ENCODE data around the gene VSIR. TPM values are rescaled to one million over a fixed set of nuclear protein-coding genes. Genes with fewer than 3 reads are reported as not detected.

VSIR gene
- total and polyA plus RNA-seq, 2 donors (not counting 1 experiment from before 2014, with no cell fraction given) = 40.5 to 61.2 TPM

GRCh38 chr10:71706216-71707121, 66.9 kb downstream of the VSIR start:
- no peaks in the 10 kb centered on the region for H3K9me3 ChIP-seq (ENCODE audit: control extremely low read depth in 1 of 3, control insufficient read depth in 2 of 3, insufficient read depth in 1 of 3, low read length in 2 of 3)
- peaks cover 0 to 4% (median 0%) of the 10 kb centered on the region in 4 experiments for H3K27me3 ChIP-seq (replicated peaks in 1 of 4; ENCODE audit: control extremely low read depth in 1 of 4, control insufficient read depth in 3 of 4, insufficient read depth in 4 of 4, low read length in 3 of 4)
- H4K20me1 ChIP-seq (ENCODE audit: control insufficient read depth, insufficient read depth, low read length, poor library complexity, severe bottlenecking) = no peaks in the 10 kb centered on the region
- POLR2A ChIA-PET = interaction anchor here (1.5 kb wide), 1 partner anchor 12 kb away, joined by 3 read pairs; no protein-coding TSS in a partner anchor
- no peak overlapping the region for H3K4me2 ChIP-seq (replicated peaks; ENCODE audit: low read depth, low read length, poor library complexity, severe bottlenecking)
- Mint-ChIP-seq H3K27ac (no peak overlapping the region), H3K9me3 (ENCODE audit: insufficient read depth) (no peaks in the 10 kb centered on the region), H3K27me3 (no peaks in the 10 kb centered on the region), H3K4me1 (peaks cover 18% of the 10 kb centered on the region), H3K4me3 (no peak overlapping the region)
- H2AFZ ChIP-seq (ENCODE audit: insufficient read depth, low read depth, low read length, poor library complexity, severe bottlenecking) = no peak overlapping the region
- no peaks in the 10 kb centered on the region for H3K36me3 ChIP-seq (replicated peaks in 1 of 2; ENCODE audit: control extremely low read depth in 1 of 2, control insufficient read depth in 1 of 2, extremely low read depth in 1 of 2, insufficient read depth in 2 of 2, low read length in 1 of 2)
- peaks cover 6 to 9% of the 10 kb centered on the region in 2 donors for H3K4me1 ChIP-seq (ENCODE audit: control insufficient read depth in 2 of 2, insufficient read depth in 2 of 2, low read length in 2 of 2)
- ATAC-seq (ENCODE audit: low read depth) (no peak), DNase-seq (no peak)
- H3K9ac ChIP-seq (ENCODE audit: low read length) = no peak overlapping the region
- H3K79me2 ChIP-seq (ENCODE audit: control insufficient read depth, insufficient read depth, low read length) = no peaks in the 10 kb centered on the region
- intact Hi-C loops (cut with micrococcal nuclease) = loop anchor here (5.0 kb wide), 1 partner anchor 309 kb away; the partner anchor contains the start of gene CDH23
- TF ChIP-seq CTCF (IDR thresholded peaks at IDR 0.05) (no peak), EZH2 (IDR thresholded peaks at IDR 0.05; ENCODE audit: borderline replicate concordance, insufficient read depth, low read depth, low read length, poor library complexity, severe bottlenecking) (no peak)
- WGBS (ENCODE audit: insufficient coverage) = 94% methylated on average over 34 of the region's 35 CpGs
- H3K27ac ChIP-seq (ENCODE audit: low read length in 2 of 2) = no peak overlapping the region
- CTCF ChIA-PET = interaction anchor here (0.6 to 14.0 kb wide), 23 partner anchors 8 to 397 kb away, joined by 3 to 199 read pairs (median 8); partner anchors contain the start of genes CDH23, SLC29A3 and VSIR
- no peak overlapping the region for H3K4me3 ChIP-seq (ENCODE audit: control extremely low read depth in 1 of 5, extremely low read depth in 1 of 5, insufficient read depth in 1 of 5, low read depth in 2 of 5, low read length in 4 of 5)

- WGBS (ENCODE audit: insufficient coverage) = no CpG with 5 or more reads among the region's 2 CpGs
- H3K4me3 Mint-ChIP-seq = no peak overlapping the region
- H3K27ac Mint-ChIP-seq = no peak overlapping the region
- CTCF ChIA-PET = interaction anchor here (0.5 to 14.0 kb wide), 19 partner anchors 9 to 396 kb away, joined by 3 to 199 read pairs (median 4); partner anchors contain the start of genes SLC29A3 and VSIR
- H3K9me3 Mint-ChIP-seq (ENCODE audit: insufficient read depth) = no peaks in the 10 kb centered on the region
- peaks cover 18% of the 10 kb centered on the region for H3K4me1 Mint-ChIP-seq
- no peak for TF ChIP-seq CTCF (IDR thresholded peaks at IDR 0.05)
- TF ChIP-seq EZH2 (IDR thresholded peaks at IDR 0.05; ENCODE audit: borderline replicate concordance, insufficient read depth, low read depth, low read length, poor library complexity, severe bottlenecking) = no peak
- Histone ChIP-seq H3K4me3 (ENCODE audit: control extremely low read depth in 1 of 5, extremely low read depth in 1 of 5, insufficient read depth in 1 of 5, low read depth in 2 of 5, low read length in 4 of 5) (no peak overlapping the region), H3K27ac (ENCODE audit: low read length in 2 of 2) (no peak overlapping the region), H3K79me2 (ENCODE audit: control insufficient read depth, insufficient read depth, low read length) (no peaks in the 10 kb centered on the region), H3K4me1 (ENCODE audit: control insufficient read depth in 2 of 2, insufficient read depth in 2 of 2, low read length in 2 of 2) (peaks cover 6 to 9% of the 10 kb centered on the region in 2 donors), H3K36me3 (replicated peaks in 1 of 2; ENCODE audit: control extremely low read depth in 1 of 2, control insufficient read depth in 1 of 2, extremely low read depth in 1 of 2, insufficient read depth in 2 of 2, low read length in 1 of 2) (no peaks in the 10 kb centered on the region), H3K4me2 (replicated peaks; ENCODE audit: low read depth, low read length, poor library complexity, severe bottlenecking) (no peak overlapping the region), H4K20me1 (ENCODE audit: control insufficient read depth, insufficient read depth, low read length, poor library complexity, severe bottlenecking) (no peaks in the 10 kb centered on the region), H2AFZ (ENCODE audit: insufficient read depth, low read depth, low read length, poor library complexity, severe bottlenecking) (no peak overlapping the region), H3K9me3 (ENCODE audit: control extremely low read depth in 1 of 3, control insufficient read depth in 2 of 3, insufficient read depth in 1 of 3, low read length in 2 of 3) (no peaks in the 10 kb centered on the region), H3K9ac (ENCODE audit: low read length) (no peak overlapping the region), H3K27me3 (replicated peaks in 1 of 4; ENCODE audit: control extremely low read depth in 1 of 4, control insufficient read depth in 3 of 4, insufficient read depth in 4 of 4, low read length in 3 of 4) (peaks cover 0 to 9% (median 0%) of the 10 kb centered on the region in 4 experiments)
- no peak for DNase-seq
- intact Hi-C loops (cut with micrococcal nuclease) = loop anchor here (5.0 kb wide), 1 partner anchor 308 kb away; the partner anchor contains the start of gene CDH23
- ATAC-seq (ENCODE audit: low read depth) = no peak
- no peaks in the 10 kb centered on the region for H3K27me3 Mint-ChIP-seq
- POLR2A ChIA-PET = no interaction called here
These were observed 67.7 kb downstream of the VSIR start for GRCh38 chr10:71705582-71705981.
